Amniotic epithelial cell (primary cell): ENCODE data around the gene CCL5.

Experiments
- DNase-seq: peaks from one replicate; pipeline ENCODE4 v3.0.0-alpha.2; 2010; ENCODE audit warnings: low read depth

CCL5 gene

DNA sequence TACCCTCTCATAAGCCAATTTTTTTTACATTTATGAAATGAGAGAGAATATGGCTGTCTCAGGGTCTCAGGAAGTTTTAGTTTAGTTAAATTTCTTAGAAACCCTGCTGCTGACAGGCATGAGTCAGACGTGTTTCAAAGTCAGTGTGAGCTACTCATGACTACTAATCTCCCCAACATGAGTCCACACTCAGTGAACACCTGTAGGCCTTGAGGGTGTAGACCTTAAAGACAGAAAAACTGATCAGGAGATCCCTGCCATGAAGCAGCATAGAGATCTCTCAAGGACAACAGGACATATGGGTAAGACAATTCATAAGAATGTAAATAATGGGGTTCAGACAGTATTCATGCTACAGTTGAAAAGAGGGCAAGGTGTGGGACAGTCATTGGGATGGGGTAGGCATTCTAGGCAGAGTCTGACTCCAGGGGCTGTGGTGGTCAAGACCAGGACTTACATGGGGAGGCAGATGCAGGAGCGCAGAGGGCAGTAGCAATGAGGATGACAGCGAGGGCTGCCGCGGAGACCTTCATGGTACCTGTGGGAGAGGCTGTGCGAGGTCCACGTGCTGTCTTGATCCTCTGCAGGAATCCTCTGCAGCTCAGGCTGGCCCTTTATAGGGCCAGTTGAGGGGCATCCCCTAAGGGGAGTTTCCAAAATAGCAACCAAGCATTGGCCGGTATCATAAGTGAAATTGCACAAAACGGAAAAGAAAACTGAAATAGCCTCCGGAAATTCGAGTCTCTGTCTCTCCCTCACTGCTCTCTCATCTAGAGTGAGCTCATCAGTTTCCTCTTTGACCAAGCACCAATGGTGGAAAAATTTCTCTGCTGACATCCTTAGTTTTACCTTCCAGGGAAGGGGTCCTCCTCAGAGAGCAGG is at the start of gene CCL5:
Gene CCL5, minus strand, starts transcription at position 588 of the 882 bp plus-strand sequence.
- DNase-seq, result no peak

- no peak for DNase-seq
Measured at GRCh38 chr17:35927714-35928113, 47.6 kb upstream of the CCL5 start.

DNA sequence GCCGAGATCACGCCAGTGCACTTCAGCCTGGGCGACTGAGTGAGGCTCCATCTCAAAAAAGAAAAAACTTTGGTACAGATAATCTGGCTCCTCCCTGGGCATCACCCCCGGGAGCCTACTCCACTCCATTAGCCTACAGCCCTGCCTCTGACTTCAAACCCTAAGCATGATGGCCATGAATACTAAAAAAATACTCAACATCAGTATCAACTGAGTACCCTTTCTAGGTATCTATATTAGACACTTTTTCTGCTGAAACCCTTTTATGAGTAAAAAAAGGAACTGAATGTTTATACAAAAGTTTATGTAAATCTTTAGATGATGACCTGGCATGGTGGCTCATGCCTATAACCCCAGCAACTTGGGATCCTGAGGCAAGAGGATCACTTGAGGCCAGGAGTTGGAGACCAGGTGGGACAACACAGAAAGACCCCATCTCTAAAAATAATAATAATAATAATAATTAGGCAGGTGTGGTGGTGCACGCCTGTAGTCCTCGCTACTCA is 43.5 kb upstream of the CCL5 start:
- no peak for DNase-seq

DNA sequence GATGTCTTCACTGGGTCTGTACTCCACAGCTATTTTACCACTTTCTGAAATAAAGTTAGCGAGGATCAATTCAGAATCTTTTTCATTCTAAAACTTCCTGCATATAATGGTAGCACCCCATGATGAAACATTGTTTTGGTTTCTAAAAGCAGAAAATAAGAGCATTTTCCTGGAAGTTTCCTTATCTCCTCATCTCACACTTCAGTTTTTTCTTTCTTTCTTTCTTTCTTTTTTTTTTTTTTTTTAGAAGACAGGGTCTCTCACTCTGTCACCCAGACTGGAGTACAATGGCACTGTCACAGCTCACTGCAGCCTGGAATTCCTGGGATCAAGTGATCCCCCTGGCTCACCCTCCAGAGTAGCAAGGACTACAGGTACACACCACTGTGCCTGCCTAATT is 40.1 kb upstream of the CCL5 start:
- no peak for DNase-seq

GRCh38 chr17:35918665-35919064 is 38.5 kb upstream of the CCL5 start:
- no peak for DNase-seq

GRCh38 chr17:35917519-35918213 is 37.5 kb upstream of the CCL5 start:
- no peak for DNase-seq

- DNase-seq, result no peak
Measured at GRCh38 chr17:35915153-35915964, 35.2 kb upstream of the CCL5 start.

DNA sequence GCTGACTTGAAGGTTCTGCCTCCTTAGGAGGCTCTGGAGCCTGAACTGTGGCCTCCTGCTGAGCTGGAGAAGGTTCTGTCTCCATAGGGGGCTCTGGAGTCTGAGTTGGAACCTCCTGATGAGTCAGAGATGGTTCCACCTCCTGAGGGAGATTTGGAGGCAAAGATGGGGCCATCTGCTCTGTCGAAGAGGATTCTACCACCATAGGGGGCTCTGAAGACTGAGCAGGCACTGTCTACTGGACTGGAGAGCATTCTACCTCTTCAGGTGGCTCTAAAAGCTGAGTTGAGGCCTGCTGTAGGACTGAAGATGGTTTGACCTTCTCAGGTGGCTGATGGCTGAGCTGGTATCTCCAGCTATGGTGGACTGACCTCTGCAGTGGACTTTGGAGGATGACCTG is 34.2 kb upstream of the CCL5 start:
- DNase-seq, result no peak

DNA sequence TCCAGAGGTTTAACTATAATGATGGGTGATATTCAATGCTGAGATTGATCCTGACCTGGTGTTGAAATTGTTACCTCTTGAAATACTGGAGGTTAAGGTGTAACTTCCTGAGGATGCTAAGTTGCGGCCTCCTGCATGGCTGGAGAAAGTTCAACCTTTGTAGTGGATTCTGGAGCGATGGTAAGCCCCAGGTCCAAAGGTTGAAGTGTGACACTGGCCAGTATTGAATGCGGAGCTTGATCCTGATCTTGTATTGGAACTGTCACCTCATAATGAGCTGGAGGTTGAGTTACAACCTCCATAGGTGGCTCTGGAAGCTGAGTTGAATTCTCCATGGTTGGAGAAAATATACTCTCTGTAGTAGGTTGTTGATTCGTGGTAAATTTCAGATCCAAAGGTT is 33.4 kb upstream of the CCL5 start:
- no peak for DNase-seq

GRCh38 chr17:35912942-35913341 is 32.8 kb upstream of the CCL5 start:
- DNase-seq, result no peak

DNA sequence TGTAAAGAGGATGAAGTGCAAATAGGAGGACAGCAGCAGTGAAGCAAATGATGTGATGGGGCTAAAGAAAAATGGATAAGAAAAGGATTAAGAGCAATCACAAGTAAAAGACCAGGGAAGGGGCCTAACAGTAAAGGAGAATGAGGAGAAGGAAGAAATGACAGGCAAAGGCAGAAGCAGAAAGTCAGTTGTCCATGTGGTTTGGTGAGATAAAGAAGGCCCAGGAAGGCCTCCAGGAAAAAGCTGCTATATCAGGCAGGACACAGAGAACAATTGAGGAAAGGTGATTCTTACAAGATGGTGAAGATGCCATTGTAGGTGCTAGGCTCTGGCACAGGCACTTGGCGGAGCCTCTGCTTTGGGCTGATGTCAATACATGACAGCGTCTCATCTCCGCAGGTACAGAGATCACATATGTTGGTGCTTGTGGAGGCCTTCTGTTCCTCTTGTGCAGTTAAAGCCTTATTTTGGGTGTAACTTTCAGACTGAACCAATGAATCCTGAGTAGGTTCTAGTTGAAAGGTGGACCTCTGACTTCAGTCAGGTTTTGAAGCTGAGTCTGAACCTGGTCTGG is 32.3 kb upstream of the CCL5 start:
- no peak for DNase-seq

DNA sequence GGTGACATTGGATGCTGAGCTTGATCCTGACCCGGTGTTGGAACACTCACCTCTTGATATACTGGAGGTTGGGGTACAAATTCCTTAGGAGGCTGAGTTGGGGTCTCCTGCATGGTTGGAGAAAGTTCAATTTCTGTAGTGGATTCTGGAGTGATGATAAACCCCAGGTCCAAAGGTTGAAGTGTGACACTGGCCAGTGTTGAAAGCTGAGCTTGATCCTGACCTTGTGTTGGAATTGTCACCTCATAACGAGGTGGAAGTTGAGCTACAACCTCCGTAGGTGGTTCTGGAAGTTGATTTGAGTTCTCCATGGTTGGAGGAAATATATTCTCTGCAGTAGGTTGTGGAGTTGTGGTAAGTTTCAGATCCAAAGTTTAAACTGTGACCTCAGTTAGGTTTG is 29.2 kb upstream of the CCL5 start:
- no peak for DNase-seq

DNA sequence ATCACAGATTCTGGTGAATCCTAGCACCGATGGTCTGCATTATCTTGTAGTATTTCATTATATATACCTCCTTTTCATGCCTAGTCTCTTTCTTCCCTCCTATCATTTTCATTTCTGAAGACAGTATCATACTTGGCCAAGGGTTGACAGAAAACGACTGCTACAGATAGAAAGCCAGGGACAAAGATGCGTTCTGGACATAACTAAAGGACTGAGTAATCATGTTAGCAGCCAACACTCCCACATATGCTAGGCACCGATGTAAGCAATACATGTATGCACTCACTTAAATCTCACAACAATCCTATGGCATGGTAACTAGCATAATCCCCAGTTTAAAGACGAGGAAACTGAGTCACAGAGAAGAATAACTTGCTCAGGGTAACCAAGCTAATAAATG is 27.5 kb upstream of the CCL5 start:
- DNase-seq, result no peak

- DNase-seq, result no peak
Measured at GRCh38 chr17:35906926-35907637, 26.9 kb upstream of the CCL5 start.

- DNase-seq, result no peak
Measured at GRCh38 chr17:35906191-35906925, 26.2 kb upstream of the CCL5 start.

- DNase-seq, result no peak
Measured at GRCh38 chr17:35903451-35903850, 23.3 kb upstream of the CCL5 start.

GRCh38 chr17:35901631-35902175 is 21.5 kb upstream of the CCL5 start:
- peak; percentile 17 for DNase-seq

DNA sequence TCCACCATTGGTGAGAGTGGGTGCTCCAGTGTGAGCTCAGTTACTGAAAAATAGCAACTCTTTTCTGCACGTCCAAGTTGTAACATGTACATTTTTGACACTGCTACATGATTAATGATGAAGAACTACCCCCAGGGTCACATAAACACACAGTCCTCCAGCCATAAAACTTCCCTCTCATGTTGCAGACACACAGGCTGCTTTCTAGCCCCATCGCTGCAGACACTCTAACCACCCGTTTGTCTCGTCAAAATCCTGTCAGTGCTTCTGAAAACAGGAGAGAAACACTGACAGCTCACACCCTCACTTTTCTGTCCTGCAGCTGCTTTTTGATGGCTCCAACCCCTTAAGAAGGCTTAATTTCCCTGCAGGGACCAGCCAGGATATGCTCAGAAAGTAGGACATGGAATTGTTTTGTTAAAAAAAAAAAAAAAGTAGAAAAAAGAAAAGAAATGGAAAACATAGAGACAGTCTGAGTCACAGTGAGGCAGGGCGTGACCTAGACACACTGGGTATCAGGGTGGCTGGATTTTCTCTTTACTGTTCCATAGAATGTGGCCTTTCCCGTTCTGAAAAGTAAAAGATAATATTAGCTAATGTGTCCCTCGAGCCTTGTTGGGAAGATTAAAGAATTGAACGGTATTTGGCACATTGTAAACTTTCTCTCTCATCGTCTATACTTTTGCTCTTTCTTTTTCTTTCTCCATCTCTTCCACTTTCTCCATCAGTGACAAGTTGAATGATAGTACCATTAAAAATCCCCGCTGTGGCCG is 20.7 kb upstream of the CCL5 start:
- no peak for DNase-seq

DNA sequence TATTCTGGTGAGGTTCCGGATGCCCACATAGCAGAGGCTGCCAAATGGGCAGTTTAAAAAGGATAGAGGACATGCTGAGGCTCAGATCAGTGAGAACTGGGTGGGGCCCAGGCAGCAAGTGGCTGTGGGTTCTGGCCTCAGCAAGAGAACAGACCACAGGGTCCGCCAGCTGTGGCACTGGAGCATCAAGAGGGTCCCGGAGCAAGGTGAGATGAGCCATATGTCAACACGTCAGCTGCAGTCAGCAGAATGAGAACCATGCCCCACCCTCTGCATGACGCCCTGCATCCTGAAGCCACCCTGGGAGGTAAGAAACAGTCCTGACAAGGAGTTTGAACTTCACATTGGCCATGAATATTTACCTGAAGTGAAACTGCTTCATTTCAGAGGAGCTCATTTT is 20.1 kb upstream of the CCL5 start:
- no peak for DNase-seq
